Esophagus squamous epithelium (tissue), 4 donors: ENCODE data around the gene PML.

ENCODE experiments used
- POLR2A ChIP-seq, 4 donors: fragments of 450-650 bp; IDR thresholded peaks; one replicate each; pipeline ENCODE4 v1.6.1; 2017; ENCODE audit warnings: antibody characterized with exemption in 4 of 4, mild to moderate bottlenecking in 4 of 4, moderate library complexity in 3 of 4
- TF ChIP-seq, protein P1 (sequence below), 6 experiments: fragments of 450-650 bp in 4 of 6; fragments of 200-600 bp in 2 of 6; sonication (generic) in 2 of 6; IDR thresholded peaks; one replicate each; pipeline ENCODE4 v1.5.1; 2016 to 2019; ENCODE audit warnings: antibody characterized with exemption in 6 of 6, mild to moderate bottlenecking in 4 of 6, moderate library complexity in 4 of 6

GRCh38 chr15:74011610-74012009, 17.1 kb downstream of the PML start:
- TF ChIP-seq, protein P1, sequence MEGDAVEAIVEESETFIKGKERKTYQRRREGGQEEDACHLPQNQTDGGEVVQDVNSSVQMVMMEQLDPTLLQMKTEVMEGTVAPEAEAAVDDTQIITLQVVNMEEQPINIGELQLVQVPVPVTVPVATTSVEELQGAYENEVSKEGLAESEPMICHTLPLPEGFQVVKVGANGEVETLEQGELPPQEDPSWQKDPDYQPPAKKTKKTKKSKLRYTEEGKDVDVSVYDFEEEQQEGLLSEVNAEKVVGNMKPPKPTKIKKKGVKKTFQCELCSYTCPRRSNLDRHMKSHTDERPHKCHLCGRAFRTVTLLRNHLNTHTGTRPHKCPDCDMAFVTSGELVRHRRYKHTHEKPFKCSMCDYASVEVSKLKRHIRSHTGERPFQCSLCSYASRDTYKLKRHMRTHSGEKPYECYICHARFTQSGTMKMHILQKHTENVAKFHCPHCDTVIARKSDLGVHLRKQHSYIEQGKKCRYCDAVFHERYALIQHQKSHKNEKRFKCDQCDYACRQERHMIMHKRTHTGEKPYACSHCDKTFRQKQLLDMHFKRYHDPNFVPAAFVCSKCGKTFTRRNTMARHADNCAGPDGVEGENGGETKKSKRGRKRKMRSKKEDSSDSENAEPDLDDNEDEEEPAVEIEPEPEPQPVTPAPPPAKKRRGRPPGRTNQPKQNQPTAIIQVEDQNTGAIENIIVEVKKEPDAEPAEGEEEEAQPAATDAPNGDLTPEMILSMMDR (IDR thresholded peaks at IDR 0.05), result no peak
- TF ChIP-seq POLR2A (IDR thresholded peaks at IDR 0.05), result no peak
